HepG2 (cell line): ENCODE results near the gene LRRC32. TPM values are rescaled to one million over a fixed set of nuclear protein-coding genes. Genes with fewer than 3 reads are reported as not detected.

Experiments
- ATAC-seq: fragments of 200-7000 bp; cut with Tn5 transposase; 3 replicates; pipeline ENCODE4 v1.9.1; 2020; ENCODE audit warnings: mild to moderate bottlenecking, moderate library complexity
- BruUV-seq: library from RNA; stranded (reverse); fragments of 400-500 nt; replicated peaks from 2 replicates; lab custom pipeline; 2021; lab: Mats Ljungman, UMichigan
- CTCF ChIA-PET: fragments of 300-600 bp; formaldehyde crosslinking; extraction: SDS; loops from one replicate; lab custom pipeline; 2021; ENCODE audit warnings: low total read pairs, inconsistent platforms, low intra/inter-chr PET ratio; lab: Yijun Ruan, JAX
- POLR2A ChIA-PET: fragments of 350-600 bp; sonication (Branson Sonifier 250); formaldehyde crosslinking; loops from one replicate; lab custom pipeline; 2020; ENCODE audit warnings: antibody characterized with exemption, inconsistent platforms; lab: Yijun Ruan, JAX
- DNase-seq: peaks from one replicate; pipeline ENCODE4 v3.0.0-alpha.2; 2015; ENCODE audit warnings: low spot score
- FAIRE-seq: peaks from 3 replicates; lab custom pipeline; 2011; peaks lifted over from hg19 to GRCh38; lab: Jason Lieb, UNC
- H2AFZ ChIP-seq: one replicate; pipeline ENCODE4 v1.6.1; 2011; ENCODE audit warnings: low read length, inconsistent platforms
- H3K27ac ChIP-seq: fragments of 300-600 bp; 3 replicates; pipeline ENCODE4 v1.8.0; 2011; ENCODE audit warnings: mixed run types, mild to moderate bottlenecking, mixed read lengths, low read length, inconsistent platforms; ENCODE audit not compliant: insufficient read depth; ENCODE audit errors: extremely low read length
- H3K27me3 ChIP-seq, 2 experiments: fragments of 200-600 bp in 1 of 2; 2 replicates in 1 of 2; 3 replicates in 1 of 2; pipeline versions ENCODE4 v1.6.0 to v1.8.0; 2011; ENCODE audit warnings: low read length in 2 of 2, mild to moderate bottlenecking in 2 of 2, moderate library complexity in 2 of 2, inconsistent platforms in 1 of 2; ENCODE audit not compliant: insufficient read depth in 2 of 2, control insufficient read depth in 1 of 2
- H3K36me3 ChIP-seq, 2 experiments: fragments of 200-600 bp in 1 of 2; replicated peaks in 1 of 2; 2 replicates in 1 of 2; 3 replicates in 1 of 2; pipeline versions ENCODE4 v1.5.1 to v1.8.0; 2011; ENCODE audit warnings: low read length in 2 of 2, inconsistent platforms in 1 of 2; ENCODE audit not compliant: insufficient read depth in 2 of 2, control insufficient read depth in 1 of 2
- H3K4me1 ChIP-seq: 2 replicates; pipeline ENCODE4 v1.5.1; 2012; ENCODE audit warnings: low read length, inconsistent platforms; ENCODE audit not compliant: insufficient read depth
- H3K4me2 ChIP-seq: 2 replicates; pipeline ENCODE4 v1.6.0; 2011; ENCODE audit warnings: low read depth, low read length, inconsistent platforms
- H3K4me3 ChIP-seq, 3 experiments: fragments of 200-600 bp in 1 of 3; sonication (generic), shearing (Covaris generic) in 1 of 3; replicated peaks in 1 of 3; 2 replicates each; pipeline ENCODE4 v1.5.1; 2011 to 2016; ENCODE audit warnings: low read length in 3 of 3, inconsistent platforms in 2 of 3, low read depth in 2 of 3, mild to moderate bottlenecking in 2 of 3, control low read depth in 1 of 3, mixed read lengths in 1 of 3; ENCODE audit not compliant: insufficient read depth in 1 of 3
- H3K79me2 ChIP-seq: one replicate; pipeline ENCODE4 v1.6.1; 2011; ENCODE audit warnings: low read length, inconsistent platforms; ENCODE audit not compliant: insufficient read depth
- H3K9ac ChIP-seq: 2 replicates; pipeline ENCODE4 v1.6.0; 2011; ENCODE audit warnings: mild to moderate bottlenecking, low read depth, low read length, inconsistent platforms; ENCODE audit not compliant: insufficient read depth
- H3K9me3 ChIP-seq: 2 replicates; pipeline ENCODE4 v1.5.1; 2012; ENCODE audit warnings: mild to moderate bottlenecking, low read length
- H4K20me1 ChIP-seq: 2 replicates; pipeline ENCODE4 v1.6.0; 2011; ENCODE audit warnings: inconsistent platforms, mild to moderate bottlenecking, low read length, moderate library complexity; ENCODE audit not compliant: insufficient read depth
- CAMTA2 ChIP-seq: sonication (generic); formaldehyde crosslinking; IDR thresholded peaks from 2 replicates; pipeline ENCODE4 v1.4.0; 2020; ENCODE audit warnings: mild to moderate bottlenecking, missing genetic modification reagents, borderline replicate concordance
- CHD2 ChIP-seq: IDR thresholded peaks from 2 replicates; pipeline ENCODE4 v1.6.1; 2011; ENCODE audit warnings: low read depth, low read length, improper control_type of control experiment
- ELF3 ChIP-seq: IDR thresholded peaks from 2 replicates; pipeline ENCODE4 v1.6.1; 2016; ENCODE audit warnings: missing genetic modification reagents, missing compliant biosample characterization
- FOXM1 ChIP-seq: sonication (generic); formaldehyde crosslinking; IDR thresholded peaks from 2 replicates; pipeline ENCODE4 v1.5.0; 2020; ENCODE audit warnings: missing genetic modification reagents
- GMEB2 ChIP-seq: IDR thresholded peaks from 2 replicates; pipeline ENCODE4 v1.6.1; 2016; ENCODE audit warnings: missing biosample characterization, missing genetic modification reagents, low read depth
- HMGXB4 ChIP-seq, 2 experiments: sonication (generic) in 1 of 2; formaldehyde crosslinking in 1 of 2; IDR thresholded peaks; 2 replicates each; pipeline versions ENCODE4 v1.4.0 to v1.6.1; 2018 to 2020; ENCODE audit warnings: missing genetic modification reagents in 2 of 2, borderline replicate concordance in 1 of 2, low read depth in 1 of 2, mild to moderate bottlenecking in 1 of 2, missing biosample characterization in 1 of 2
- HNRNPH1 ChIP-seq: fragments of 200-400 bp; formaldehyde crosslinking; optimal IDR thresholded peaks from 2 replicates; pipeline ENCODE3; 2017; ENCODE audit warnings: mild to moderate bottlenecking, low read depth, low read length
- HNRNPK ChIP-seq: fragments of 200-400 bp; formaldehyde crosslinking; IDR thresholded peaks from 2 replicates; pipeline ENCODE4 v1.6.1; 2018; ENCODE audit warnings: low read length, low read depth, moderate library complexity, mild to moderate bottlenecking; ENCODE audit not compliant: poor library complexity, severe bottlenecking
- MLLT10 ChIP-seq: sonication (generic); formaldehyde crosslinking; IDR thresholded peaks from 2 replicates; pipeline ENCODE4 v1.4.0; 2020; ENCODE audit warnings: missing genetic modification reagents
- SNAPC5 ChIP-seq: sonication (generic); formaldehyde crosslinking; IDR thresholded peaks from 2 replicates; pipeline ENCODE4 v1.8.1; 2023; ENCODE audit warnings: mild to moderate bottlenecking, missing genetic modification reagents, borderline replicate concordance
- TFE3 ChIP-seq: IDR thresholded peaks from 2 replicates; pipeline ENCODE4 v1.6.1; 2016
- ZNF253 ChIP-seq: sonication (generic); formaldehyde crosslinking; IDR thresholded peaks from 2 replicates; pipeline ENCODE4 v1.8.0; 2022; ENCODE audit warnings: mild to moderate bottlenecking, missing genetic modification reagents, borderline replicate concordance
- ZNF644 ChIP-seq: IDR thresholded peaks from 2 replicates; pipeline ENCODE4 v1.6.1; 2016; ENCODE audit warnings: low read depth
- ZNF724P ChIP-seq: sonication (generic); formaldehyde crosslinking; IDR thresholded peaks from 2 replicates; pipeline ENCODE4 v1.8.0; 2022; ENCODE audit warnings: missing genetic modification reagents, borderline replicate concordance
- ZNF747 ChIP-seq: sonication (generic); formaldehyde crosslinking; IDR thresholded peaks from 2 replicates; pipeline ENCODE4 v1.8.1; 2023; ENCODE audit warnings: missing genetic modification reagents, mild to moderate bottlenecking, borderline replicate concordance
- ZSCAN25 ChIP-seq: sonication (generic); formaldehyde crosslinking; IDR thresholded peaks from 2 replicates; pipeline ENCODE4 v1.8.0; 2022; ENCODE audit warnings: mild to moderate bottlenecking, missing genetic modification reagents
- ZXDC ChIP-seq: sonication (generic); formaldehyde crosslinking; IDR thresholded peaks from 2 replicates; pipeline ENCODE4 v1.5.0; 2020; ENCODE audit warnings: mild to moderate bottlenecking, missing genetic modification reagents
- WGBS: methylation state at CpG from one replicate; pipeline ENCODE4 v1.1.6; 2017; ENCODE audit warnings: low lambda C conversion rate; 5-methylcytosine and 5-hydroxymethylcytosine counted together
- in situ Hi-C: cut with HindIII; loops from 2 replicates; pipeline ENCODE4 v1.10.0; 2017; ENCODE audit warnings: low pct_unique_long_range_greater_than_20kb; ENCODE audit not compliant: extremely low pct_ligation_motif_present
- intact Hi-C: fragments of 100-400 bp; cut with micrococcal nuclease; formaldehyde crosslinking; loops from one replicate; pipeline ENCODE4 v1.10.0; 2022; ENCODE audit not compliant: unreplicated experiment
- polyA plus RNA-seq, 8 experiments: library from polyadenylated mRNA; depleted of rRNA in 3 of 8; stranded (reverse) in 7 of 8; unstranded in 1 of 8; fragments of >200 nt; fragmentation: Illumina TruSeq in 4 of 8; extraction: Trizol in 4 of 8; gene quantifications; 2 replicates each; pipeline versions ENCODE4 v1.2.1 to v1.2.3, GENCODE V29; 2011 to 2016; ENCODE audit warnings: low read depth in 4 of 8, missing spikeins in 1 of 8, mixed read lengths in 1 of 8; ENCODE audit not compliant: insufficient read depth in 1 of 8
- total RNA-seq, 5 experiments: library from RNA; depleted of rRNA; stranded (reverse); fragments of >200 nt; fragmentation: Illumina TruSeq; extraction: Trizol; gene quantifications; 2 replicates each; pipeline ENCODE4 v1.2.3, GENCODE V29; 2016; ENCODE audit warnings: low read depth in 1 of 5

Gene LRRC32
- total and polyA plus RNA-seq, 2 of the 13 experiments (the other 11 are each of a cell fraction or from before 2014, with no cell fraction given) = 0.07 TPM; not detected in 1

- no peaks in the 10 kb centered on the region for H3K4me1 ChIP-seq
- ChIA-PET CTCF (no interaction called here), POLR2A (no interaction called here)
- peaks cover 0 to 17% of the 10 kb centered on the region in 2 experiments; a peak in 2 of 5 replicates for H3K27me3 ChIP-seq
- in situ Hi-C loops (no loop called here), intact Hi-C loops (no loop called here)
- H3K36me3 ChIP-seq = no peaks in the 10 kb centered on the region
- FAIRE-seq = no peak
- DNase-seq = no peak
- ATAC-seq = no peak
- WGBS = 18% methylated on average over 4 of the region's 12 CpGs
- no TSS peak for BruUV-seq
- H4K20me1 ChIP-seq = no peaks in the 10 kb centered on the region
- H3K79me2 ChIP-seq = no peaks in the 10 kb centered on the region
- no peak overlapping the region for H3K9ac ChIP-seq
- no peak overlapping the region for H3K4me2 ChIP-seq
- H3K9me3 ChIP-seq = no peaks in the 10 kb centered on the region
- H2AFZ ChIP-seq = no peak overlapping the region
- no peak overlapping the region for H3K4me3 ChIP-seq
- no peak overlapping the region for H3K27ac ChIP-seq
- no peak for TF ChIP-seq MLLT10 (CRISPR knock-in tag)
- TF ChIP-seq TFE3 (CRISPR knock-in tag) = no peak
- no peak for TF ChIP-seq CHD2
- no peak for TF ChIP-seq HNRNPK
- TF ChIP-seq GMEB2 (CRISPR knock-in tag) = no peak
- no peak for TF ChIP-seq SNAPC5 (CRISPR knock-in tag)
- no peak for TF ChIP-seq ZSCAN25
- no peak for TF ChIP-seq ZNF644
- no peak for TF ChIP-seq ZNF724P
- no peak for TF ChIP-seq HMGXB4 (CRISPR knock-in tag; IDR thresholded peaks at IDR 0.05; ENCODE audit: borderline replicate concordance in 1 of 2, low read depth in 1 of 2)
- no peak for TF ChIP-seq ZXDC (CRISPR knock-in tag)
- no peak for TF ChIP-seq FOXM1
- no peak for TF ChIP-seq CAMTA2 (CRISPR knock-in tag)
- TF ChIP-seq ELF3 (CRISPR knock-in tag) = no peak
- TF ChIP-seq ZNF747 (CRISPR knock-in tag) = no peak
- TF ChIP-seq HNRNPH1 = no peak
- TF ChIP-seq ZNF253 = no peak
Observed at GRCh38 chr11:76614471-76615179, 55.9 kb downstream of the LRRC32 start.
